ENCODE data around the gene SYS1. TPM values are rescaled to one million over a fixed set of nuclear protein-coding genes. Genes with fewer than 3 reads are reported as not detected.
"Not testable (repeated sequence)": the region's sequence is repeated elsewhere in the genome, so short reads cannot be mapped to it uniquely, and the experiment has no call there.

The SYS1 gene
- total and polyA plus RNA-seq, 4 donors, result 21.3 to 57.5 (median 35.2) TPM

GRCh38 chr20:45350217-45350616 lies 12.7 kb upstream of the SYS1 start:
- WGBS, 2 donors, result 18 to 41% methylated on average over 1 of the region's 1 CpG
- H3K9ac ChIP-seq (ENCODE audit: insufficient read depth in 1 of 2, low read length in 2 of 2), result no peak overlapping the region
- ATAC-seq (ENCODE audit: insufficient read depth, low FRiP score) (no peak), DNase-seq (no peak)
- no peaks in the 10 kb centered on the region for H3K9me3 ChIP-seq (ENCODE audit: control insufficient read depth in 4 of 4, insufficient read depth in 3 of 4, low read length in 3 of 4)
- H3K36me3 ChIP-seq (ENCODE audit: control insufficient read depth in 4 of 4, insufficient read depth in 4 of 4, low read length in 4 of 4), result no peaks in the 10 kb centered on the region
- peaks cover 0 to 11% (median 3%) of the 10 kb centered on the region in 5 donors for H3K4me1 ChIP-seq (ENCODE audit: control insufficient read depth in 5 of 5, insufficient read depth in 5 of 5, low read length in 5 of 5)
- H3K27ac ChIP-seq (ENCODE audit: low read depth in 1 of 2, low read length in 1 of 2), result no peak overlapping the region
- no peak overlapping the region for H3K4me3 ChIP-seq
- TF ChIP-seq, protein P1, sequence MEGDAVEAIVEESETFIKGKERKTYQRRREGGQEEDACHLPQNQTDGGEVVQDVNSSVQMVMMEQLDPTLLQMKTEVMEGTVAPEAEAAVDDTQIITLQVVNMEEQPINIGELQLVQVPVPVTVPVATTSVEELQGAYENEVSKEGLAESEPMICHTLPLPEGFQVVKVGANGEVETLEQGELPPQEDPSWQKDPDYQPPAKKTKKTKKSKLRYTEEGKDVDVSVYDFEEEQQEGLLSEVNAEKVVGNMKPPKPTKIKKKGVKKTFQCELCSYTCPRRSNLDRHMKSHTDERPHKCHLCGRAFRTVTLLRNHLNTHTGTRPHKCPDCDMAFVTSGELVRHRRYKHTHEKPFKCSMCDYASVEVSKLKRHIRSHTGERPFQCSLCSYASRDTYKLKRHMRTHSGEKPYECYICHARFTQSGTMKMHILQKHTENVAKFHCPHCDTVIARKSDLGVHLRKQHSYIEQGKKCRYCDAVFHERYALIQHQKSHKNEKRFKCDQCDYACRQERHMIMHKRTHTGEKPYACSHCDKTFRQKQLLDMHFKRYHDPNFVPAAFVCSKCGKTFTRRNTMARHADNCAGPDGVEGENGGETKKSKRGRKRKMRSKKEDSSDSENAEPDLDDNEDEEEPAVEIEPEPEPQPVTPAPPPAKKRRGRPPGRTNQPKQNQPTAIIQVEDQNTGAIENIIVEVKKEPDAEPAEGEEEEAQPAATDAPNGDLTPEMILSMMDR (IDR thresholded peaks at IDR 0.05; ENCODE audit: control extremely low read depth, extremely low read depth), result no peak
- H3K27me3 ChIP-seq (ENCODE audit: control insufficient read depth in 3 of 3, insufficient read depth in 3 of 3, low read length in 2 of 3), result no peaks in the 10 kb centered on the region

- WGBS, 2 donors, result 90 to 91% methylated on average over 10 of the region's 10 CpGs
- DNase-seq; H3K4me3 ChIP-seq; H3K36me3 ChIP-seq (ENCODE audit: control insufficient read depth in 4 of 4, insufficient read depth in 4 of 4, low read length in 4 of 4); H3K9ac ChIP-seq (ENCODE audit: insufficient read depth in 1 of 2, low read length in 2 of 2); ATAC-seq (ENCODE audit: insufficient read depth, low FRiP score); H3K27me3 ChIP-seq (ENCODE audit: control insufficient read depth in 3 of 3, insufficient read depth in 3 of 3, low read length in 2 of 3); H3K9me3 ChIP-seq (ENCODE audit: control insufficient read depth in 4 of 4, insufficient read depth in 3 of 4, low read length in 3 of 4); H3K27ac ChIP-seq (ENCODE audit: low read depth in 1 of 2, low read length in 1 of 2): not testable (repeated sequence)
- H3K4me1 ChIP-seq (ENCODE audit: control insufficient read depth in 5 of 5, insufficient read depth in 5 of 5, low read length in 5 of 5), result peaks cover 0 to 11% (median 5%) of the 10 kb centered on the region in 5 donors
These were observed 12.2 kb upstream of the SYS1 start for GRCh38 chr20:45350795-45351194.

GRCh38 chr20:45352729-45353128 lies 10.2 kb upstream of the SYS1 start:
- no peak for ATAC-seq (ENCODE audit: insufficient read depth, low FRiP score)
- no peaks in the 10 kb centered on the region for H3K36me3 ChIP-seq (ENCODE audit: control insufficient read depth in 4 of 4, insufficient read depth in 4 of 4, low read length in 4 of 4)
- no peak overlapping the region for H3K27ac ChIP-seq (ENCODE audit: low read depth in 1 of 2, low read length in 1 of 2)
- H3K9me3 ChIP-seq (ENCODE audit: control insufficient read depth in 4 of 4, insufficient read depth in 3 of 4, low read length in 3 of 4), result no peaks in the 10 kb centered on the region
- peaks cover 0 to 12% (median under 1%) of the 10 kb centered on the region in 5 donors for H3K4me1 ChIP-seq (ENCODE audit: control insufficient read depth in 5 of 5, insufficient read depth in 5 of 5, low read length in 5 of 5)
- DNase-seq, result no peak
- H3K9ac ChIP-seq (ENCODE audit: insufficient read depth in 1 of 2, low read length in 2 of 2), result no peak overlapping the region
- WGBS, 2 donors, result 93 to 97% methylated on average over 3 of the region's 3 CpGs
- TF ChIP-seq, protein P1 (IDR thresholded peaks at IDR 0.05; ENCODE audit: control extremely low read depth, extremely low read depth), result no peak
- no peak overlapping the region for H3K4me3 ChIP-seq
- H3K27me3 ChIP-seq (ENCODE audit: control insufficient read depth in 3 of 3, insufficient read depth in 3 of 3, low read length in 2 of 3), result no peaks in the 10 kb centered on the region

- Histone ChIP-seq H3K4me3 (no peak overlapping the region), H3K27me3 (ENCODE audit: control insufficient read depth in 3 of 3, insufficient read depth in 3 of 3, low read length in 2 of 3) (no peaks in the 10 kb centered on the region), H3K36me3 (ENCODE audit: control insufficient read depth in 4 of 4, insufficient read depth in 4 of 4, low read length in 4 of 4) (no peaks in the 10 kb centered on the region), H3K27ac (ENCODE audit: low read depth in 1 of 2, low read length in 1 of 2) (peak overlapping the region in 1 of 2 donors; percentile 83), H3K9ac (ENCODE audit: insufficient read depth in 1 of 2, low read length in 2 of 2) (no peak overlapping the region), H3K4me1 (ENCODE audit: control insufficient read depth in 5 of 5, insufficient read depth in 5 of 5, low read length in 5 of 5) (peaks cover 0 to 12% (median 7%) of the 10 kb centered on the region in 5 donors), H3K9me3 (ENCODE audit: control insufficient read depth in 4 of 4, insufficient read depth in 3 of 4, low read length in 3 of 4) (no peaks in the 10 kb centered on the region)
- DNase-seq (no peak), ATAC-seq (ENCODE audit: insufficient read depth, low FRiP score) (no peak)
- TF ChIP-seq, protein P1 (IDR thresholded peaks at IDR 0.05; ENCODE audit: control extremely low read depth, extremely low read depth), result no peak
- WGBS, 2 donors, result 93 to 96% methylated on average over 1 of the region's 1 CpG
These were observed 9.2 kb upstream of the SYS1 start for GRCh38 chr20:45353746-45354145.

Measured in lung (tissue), 12 donors.